ENCODE measurements around the gene FBLN2. TPM values are rescaled to one million over a fixed set of nuclear protein-coding genes. Genes with fewer than 3 reads are reported as not detected.

Gene FBLN2
- total RNA-seq, 1 experiment from 2014 or later: not detected

- H3K27ac ChIP-seq (ENCODE audit: low read length): no peak overlapping the region
- no peaks in the 10 kb centered on the region for H3K27me3 ChIP-seq (ENCODE audit: low read length)
- no peaks in the 10 kb centered on the region for H3K9me3 ChIP-seq (ENCODE audit: low read length)
- no peak overlapping the region for H3K9ac ChIP-seq (ENCODE audit: low read length)
- no peak overlapping the region for H2AFZ ChIP-seq (ENCODE audit: low read length)
- no peak for DNase-seq
- H3K4me2 ChIP-seq (ENCODE audit: low read depth, low read length, poor library complexity, severe bottlenecking): no peak overlapping the region
- no peaks in the 10 kb centered on the region for H3K36me3 ChIP-seq (ENCODE audit: insufficient read depth, low read length)
- no peaks in the 10 kb centered on the region for H3K4me1 ChIP-seq (ENCODE audit: low read length)
- no peak overlapping the region for H3K4me3 ChIP-seq (ENCODE audit: low read length)
- H3K79me2 ChIP-seq (ENCODE audit: low read length): no peaks in the 10 kb centered on the region
- no peaks in the 10 kb centered on the region for H4K20me1 ChIP-seq (ENCODE audit: insufficient read depth, low read depth, low read length)
- H3K9me2 ChIP-seq (replicated peaks; ENCODE audit: insufficient read depth, low read length): no peaks in the 10 kb centered on the region
These were observed 44.6 kb upstream of the FBLN2 start for GRCh38 chr3:13504161-13504831.

- no peaks in the 10 kb centered on the region for H3K36me3 ChIP-seq (ENCODE audit: insufficient read depth, low read length)
- H3K27me3 ChIP-seq (ENCODE audit: low read length): no peaks in the 10 kb centered on the region
- no peak for DNase-seq
- no peaks in the 10 kb centered on the region for H3K9me2 ChIP-seq (replicated peaks; ENCODE audit: insufficient read depth, low read length)
- H3K4me2 ChIP-seq (ENCODE audit: low read depth, low read length, poor library complexity, severe bottlenecking): no peak overlapping the region
- H3K4me1 ChIP-seq (ENCODE audit: low read length): no peaks in the 10 kb centered on the region
- no peak overlapping the region for H3K9ac ChIP-seq (ENCODE audit: low read length)
- H3K9me3 ChIP-seq (ENCODE audit: low read length): no peaks in the 10 kb centered on the region
- H3K4me3 ChIP-seq (ENCODE audit: low read length): no peak overlapping the region
- H3K79me2 ChIP-seq (ENCODE audit: low read length): no peaks in the 10 kb centered on the region
- no peak overlapping the region for H2AFZ ChIP-seq (ENCODE audit: low read length)
- H3K27ac ChIP-seq (ENCODE audit: low read length): no peak overlapping the region
- no peaks in the 10 kb centered on the region for H4K20me1 ChIP-seq (ENCODE audit: insufficient read depth, low read depth, low read length)
These were observed 43.5 kb upstream of the FBLN2 start for GRCh38 chr3:13505147-13506130.

- Histone ChIP-seq H3K4me2 (ENCODE audit: low read depth, low read length, poor library complexity, severe bottlenecking) (no peak overlapping the region), H3K9me3 (ENCODE audit: low read length) (no peaks in the 10 kb centered on the region), H3K36me3 (ENCODE audit: insufficient read depth, low read length) (no peaks in the 10 kb centered on the region), H3K27me3 (ENCODE audit: low read length) (no peaks in the 10 kb centered on the region), H3K9ac (ENCODE audit: low read length) (no peak overlapping the region), H2AFZ (ENCODE audit: low read length) (no peak overlapping the region), H4K20me1 (ENCODE audit: insufficient read depth, low read depth, low read length) (no peaks in the 10 kb centered on the region), H3K9me2 (replicated peaks; ENCODE audit: insufficient read depth, low read length) (no peaks in the 10 kb centered on the region), H3K27ac (ENCODE audit: low read length) (no peak overlapping the region), H3K79me2 (ENCODE audit: low read length) (no peaks in the 10 kb centered on the region), H3K4me3 (ENCODE audit: low read length) (no peak overlapping the region), H3K4me1 (ENCODE audit: low read length) (no peaks in the 10 kb centered on the region)
- DNase-seq: no peak
These were observed 42.7 kb upstream of the FBLN2 start for GRCh38 chr3:13506239-13506638.

- Histone ChIP-seq H3K27me3 (ENCODE audit: low read length) (no peaks in the 10 kb centered on the region), H3K9me3 (ENCODE audit: low read length) (no peaks in the 10 kb centered on the region), H3K27ac (ENCODE audit: low read length) (no peak overlapping the region), H2AFZ (ENCODE audit: low read length) (no peak overlapping the region), H4K20me1 (ENCODE audit: insufficient read depth, low read depth, low read length) (no peaks in the 10 kb centered on the region), H3K79me2 (ENCODE audit: low read length) (no peaks in the 10 kb centered on the region), H3K4me1 (ENCODE audit: low read length) (no peaks in the 10 kb centered on the region), H3K4me3 (ENCODE audit: low read length) (no peak overlapping the region), H3K9ac (ENCODE audit: low read length) (no peak overlapping the region), H3K9me2 (replicated peaks; ENCODE audit: insufficient read depth, low read length) (no peaks in the 10 kb centered on the region), H3K4me2 (ENCODE audit: low read depth, low read length, poor library complexity, severe bottlenecking) (no peak overlapping the region), H3K36me3 (ENCODE audit: insufficient read depth, low read length) (no peaks in the 10 kb centered on the region)
- DNase-seq: no peak
These were observed 42.2 kb upstream of the FBLN2 start for GRCh38 chr3:13506680-13507079.

- H3K9me3 ChIP-seq (ENCODE audit: low read length): no peaks in the 10 kb centered on the region
- H3K4me2 ChIP-seq (ENCODE audit: low read depth, low read length, poor library complexity, severe bottlenecking): no peak overlapping the region
- H3K27ac ChIP-seq (ENCODE audit: low read length): no peak overlapping the region
- no peaks in the 10 kb centered on the region for H3K9me2 ChIP-seq (replicated peaks; ENCODE audit: insufficient read depth, low read length)
- no peaks in the 10 kb centered on the region for H3K36me3 ChIP-seq (ENCODE audit: insufficient read depth, low read length)
- no peak overlapping the region for H3K4me3 ChIP-seq (ENCODE audit: low read length)
- no peak for DNase-seq
- no peak overlapping the region for H2AFZ ChIP-seq (ENCODE audit: low read length)
- H3K4me1 ChIP-seq (ENCODE audit: low read length): no peaks in the 10 kb centered on the region
- H3K27me3 ChIP-seq (ENCODE audit: low read length): no peaks in the 10 kb centered on the region
- no peaks in the 10 kb centered on the region for H3K79me2 ChIP-seq (ENCODE audit: low read length)
- no peaks in the 10 kb centered on the region for H4K20me1 ChIP-seq (ENCODE audit: insufficient read depth, low read depth, low read length)
- no peak overlapping the region for H3K9ac ChIP-seq (ENCODE audit: low read length)
These were observed 41.7 kb upstream of the FBLN2 start for GRCh38 chr3:13507247-13507569.

- Histone ChIP-seq H3K4me1 (ENCODE audit: low read length) (no peaks in the 10 kb centered on the region), H3K4me2 (ENCODE audit: low read depth, low read length, poor library complexity, severe bottlenecking) (no peak overlapping the region), H3K9ac (ENCODE audit: low read length) (no peak overlapping the region), H3K27me3 (ENCODE audit: low read length) (no peaks in the 10 kb centered on the region), H3K9me2 (replicated peaks; ENCODE audit: insufficient read depth, low read length) (no peaks in the 10 kb centered on the region), H3K79me2 (ENCODE audit: low read length) (no peaks in the 10 kb centered on the region), H3K27ac (ENCODE audit: low read length) (no peak overlapping the region), H4K20me1 (ENCODE audit: insufficient read depth, low read depth, low read length) (no peaks in the 10 kb centered on the region), H2AFZ (ENCODE audit: low read length) (no peak overlapping the region), H3K36me3 (ENCODE audit: insufficient read depth, low read length) (no peaks in the 10 kb centered on the region), H3K4me3 (ENCODE audit: low read length) (no peak overlapping the region), H3K9me3 (ENCODE audit: low read length) (no peaks in the 10 kb centered on the region)
- no peak for DNase-seq
These were observed 41.2 kb upstream of the FBLN2 start for GRCh38 chr3:13507570-13508339.

GRCh38 chr3:13508496-13508895, 40.4 kb upstream of the FBLN2 start:
- Histone ChIP-seq H3K4me2 (ENCODE audit: low read depth, low read length, poor library complexity, severe bottlenecking) (no peak overlapping the region), H2AFZ (ENCODE audit: low read length) (no peak overlapping the region)

More at GRCh38 chr3:13508496-13508895, 40.4 kb upstream of the FBLN2 start:
- Histone ChIP-seq H3K4me1 (ENCODE audit: low read length) (no peaks in the 10 kb centered on the region), H3K79me2 (ENCODE audit: low read length) (no peaks in the 10 kb centered on the region), H3K9me2 (replicated peaks; ENCODE audit: insufficient read depth, low read length) (no peaks in the 10 kb centered on the region), H3K27ac (ENCODE audit: low read length) (no peak overlapping the region), H4K20me1 (ENCODE audit: insufficient read depth, low read depth, low read length) (no peaks in the 10 kb centered on the region), H3K9me3 (ENCODE audit: low read length) (no peaks in the 10 kb centered on the region), H3K4me3 (ENCODE audit: low read length) (no peak overlapping the region), H3K27me3 (ENCODE audit: low read length) (no peaks in the 10 kb centered on the region), H3K9ac (ENCODE audit: low read length) (no peak overlapping the region), H3K36me3 (ENCODE audit: insufficient read depth, low read length) (no peaks in the 10 kb centered on the region)
- DNase-seq: no peak
